CD14-positive monocyte (primary cell): Measurements from ENCODE around the gene ANKRD39. TPM values are rescaled to one million over a fixed set of nuclear protein-coding genes. Genes with fewer than 3 reads are reported as not detected.

Experiments
- DNase-seq, 3 donors: peaks; one replicate each; pipeline ENCODE4 v3.0.0-alpha.2; 2011 to 2022
- H2AFZ ChIP-seq: 2 replicates; pipeline ENCODE4 v1.6.0; 2012; ENCODE audit warnings: mild to moderate bottlenecking, low read depth, low read length, inconsistent platforms; ENCODE audit not compliant: insufficient read depth, poor library complexity, severe bottlenecking
- H3K27ac ChIP-seq, 2 donors: 1 replicate in 1 of 2; 2 replicates in 1 of 2; pipeline ENCODE4 v1.5.1; 2012 to 2013; ENCODE audit warnings: low read length in 2 of 2, control low read depth in 1 of 2, inconsistent platforms in 1 of 2, low read depth in 1 of 2, mild to moderate bottlenecking in 1 of 2
- H3K27me3 ChIP-seq, 2 donors: one replicate each; pipeline versions ENCODE4 v1.6.0 to v1.6.1; 2011 to 2013; ENCODE audit warnings: low read length in 2 of 2; ENCODE audit not compliant: control insufficient read depth in 2 of 2, insufficient read depth in 2 of 2
- H3K36me3 ChIP-seq, 2 donors: replicated peaks in 1 of 2; 1 replicate in 1 of 2; 2 replicates in 1 of 2; pipeline versions ENCODE4 v1.5.1 to v1.6.1; 2012 to 2013; ENCODE audit warnings: low read length in 2 of 2, control low read depth in 1 of 2, inconsistent platforms in 1 of 2, mild to moderate bottlenecking in 1 of 2; ENCODE audit not compliant: insufficient read depth in 2 of 2, control insufficient read depth in 1 of 2
- H3K4me1 ChIP-seq, 2 donors: 1 replicate in 1 of 2; 2 replicates in 1 of 2; pipeline versions ENCODE4 v1.5.1 to v1.6.1; 2012 to 2013; ENCODE audit warnings: low read length in 2 of 2, control low read depth in 1 of 2, inconsistent platforms in 1 of 2, mild to moderate bottlenecking in 1 of 2, moderate library complexity in 1 of 2; ENCODE audit not compliant: insufficient read depth in 2 of 2, control insufficient read depth in 1 of 2
- H3K4me2 ChIP-seq: replicated peaks from 2 replicates; pipeline ENCODE3; 2012; ENCODE audit warnings: low read length, moderate library complexity, mild to moderate bottlenecking; ENCODE audit not compliant: poor library complexity, severe bottlenecking; ENCODE audit errors: extremely low read depth
- H3K4me3 ChIP-seq, 3 experiments: fragments of 200-600 bp in 1 of 3; sonication (generic) in 1 of 3; replicated peaks in 1 of 3; 1 replicate in 2 of 3; 2 replicates in 1 of 3; pipeline ENCODE4 v1.5.1; 2011 to 2013; ENCODE audit warnings: low read length in 3 of 3, mild to moderate bottlenecking in 3 of 3, control low read depth in 2 of 3, low read depth in 2 of 3, inconsistent platforms in 1 of 3, moderate library complexity in 1 of 3
- H3K79me2 ChIP-seq: 2 replicates; pipeline ENCODE4 v1.6.0; 2012; ENCODE audit warnings: mild to moderate bottlenecking, control low read depth, inconsistent platforms, low read length, moderate library complexity; ENCODE audit not compliant: insufficient read depth
- H3K9ac ChIP-seq: 2 replicates; pipeline ENCODE4 v1.6.0; 2017; ENCODE audit warnings: low read length, mild to moderate bottlenecking; ENCODE audit not compliant: insufficient read depth, poor library complexity, severe bottlenecking
- H3K9me3 ChIP-seq, 2 donors: replicated peaks in 1 of 2; 1 replicate in 1 of 2; 2 replicates in 1 of 2; pipeline versions ENCODE4 v1.5.1 to v1.6.1; 2012 to 2013; ENCODE audit warnings: low read length in 2 of 2, control low read depth in 1 of 2; ENCODE audit not compliant: control insufficient read depth in 1 of 2, insufficient read depth in 1 of 2
- H4K20me1 ChIP-seq: 2 replicates; pipeline ENCODE4 v1.6.0; 2012; ENCODE audit warnings: mild to moderate bottlenecking, low read length, control low read depth, moderate library complexity; ENCODE audit not compliant: insufficient read depth
- H3K27ac Mint-ChIP-seq, 7 donors: one replicate each; pipeline ENCODE4 v1.8.0; 2020; ENCODE audit warnings: mild to moderate bottlenecking in 7 of 7, mixed read lengths in 7 of 7, moderate library complexity in 6 of 7, inconsistent platforms in 2 of 7
- H3K27me3 Mint-ChIP-seq, 3 donors: one replicate each; pipeline ENCODE4 v1.8.0; 2021 to 2022; ENCODE audit warnings: low read depth in 3 of 3, mild to moderate bottlenecking in 3 of 3, mixed read lengths in 3 of 3, moderate library complexity in 3 of 3, inconsistent platforms in 1 of 3
- H3K36me3 Mint-ChIP-seq, 2 donors: one replicate each; pipeline ENCODE4 v1.8.0; 2020; ENCODE audit warnings: mixed read lengths in 2 of 2, inconsistent platforms in 1 of 2, mild to moderate bottlenecking in 1 of 2
- H3K4me1 Mint-ChIP-seq: one replicate; pipeline ENCODE4 v1.8.0; 2020; ENCODE audit warnings: mild to moderate bottlenecking, mixed read lengths
- H3K4me3 Mint-ChIP-seq, 2 donors: one replicate each; pipeline ENCODE4 v1.8.0; 2020; ENCODE audit warnings: mild to moderate bottlenecking in 2 of 2, mixed read lengths in 2 of 2, moderate library complexity in 1 of 2
- H3K9me3 Mint-ChIP-seq, 7 donors: one replicate each; pipeline ENCODE4 v1.8.0; 2020 to 2022; ENCODE audit warnings: mixed read lengths in 7 of 7, mild to moderate bottlenecking in 6 of 7, moderate library complexity in 6 of 7, inconsistent platforms in 2 of 7
- WGBS: methylation state at CpG from one replicate; pipeline ENCODE4 v1.1.5; 2013; ENCODE audit warnings: missing lambda C conversion rate; ENCODE audit not compliant: insufficient coverage; 5-methylcytosine and 5-hydroxymethylcytosine counted together
- intact Hi-C, 2 donors: fragments of 100-400 bp; cut with micrococcal nuclease; formaldehyde crosslinking; loops; one replicate each; pipeline versions ENCODE4 v1.15.0 to v1.15.1; 2023
- polyA plus RNA-seq, 3 donors: library from polyadenylated mRNA; depleted of rRNA in 1 of 3; unstranded in 2 of 3; stranded (reverse) in 1 of 3; fragments of 300-500 nt in 2 of 3; fragments of >200 nt in 1 of 3; fragmentation: Illumina TruSeq in 2 of 3; gene quantifications; 1 replicate in 2 of 3; 2 replicates in 1 of 3; pipeline ENCODE4 v1.2.3, GENCODE V29; 2012 to 2021
- TF ChIP-seq, protein P1 (sequence below): fragments of 200-600 bp; IDR thresholded peaks from one replicate; pipeline ENCODE4 v1.8.0; 2022; ENCODE audit warnings: antibody characterized with exemption, mild to moderate bottlenecking

The ANKRD39 gene
- polyA plus RNA-seq, 3 donors: 6.2 to 9.7 (median 9.0) TPM

DNA sequence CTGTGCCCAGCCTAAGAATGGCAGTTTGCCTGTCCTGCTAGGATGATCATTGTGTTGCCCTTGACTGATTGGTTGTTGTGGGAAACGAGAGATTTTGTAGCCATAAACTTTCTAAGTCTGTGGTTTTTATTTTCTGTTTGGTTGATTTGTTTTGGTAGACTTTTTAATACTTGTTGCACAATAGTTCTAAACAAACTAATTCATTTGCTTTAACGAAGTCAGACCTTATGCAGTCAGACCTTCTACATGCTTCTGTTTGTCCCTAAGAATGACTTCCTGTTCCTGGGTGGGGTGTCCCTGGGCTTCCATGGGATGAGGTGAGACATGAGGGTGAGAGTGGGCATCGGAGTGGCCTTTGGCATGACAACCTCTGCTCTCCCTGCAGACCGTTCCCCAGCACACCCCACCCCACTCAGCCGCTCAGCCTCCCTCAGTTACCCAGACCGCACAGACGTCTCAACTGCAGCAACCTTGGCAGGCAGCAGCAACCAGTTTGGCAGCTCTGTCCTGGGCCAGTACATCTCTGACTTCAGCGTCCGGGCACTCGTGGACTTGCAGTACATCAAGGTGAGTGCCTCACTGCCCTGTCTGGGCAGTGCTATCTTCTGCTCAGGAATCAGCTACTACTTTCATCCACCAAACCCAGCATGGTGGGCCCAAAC lies 49.5 kb downstream of the ANKRD39 start:
- Histone ChIP-seq H3K4me2 (no peak overlapping the region), H3K27me3 (no peaks in the 10 kb centered on the region), H3K27ac (no peak overlapping the region), H3K9ac (no peak overlapping the region), H3K4me1 (no peaks in the 10 kb centered on the region), H3K36me3 (peaks cover 15 to 22% of the 10 kb centered on the region in 2 donors), H3K9me3 (no peaks in the 10 kb centered on the region), H2AFZ (no peak overlapping the region), H4K20me1 (no peaks in the 10 kb centered on the region), H3K4me3 (no peak overlapping the region), H3K79me2 (no peaks in the 10 kb centered on the region)
- H3K4me1 Mint-ChIP-seq: peaks cover 3% of the 10 kb centered on the region
- intact Hi-C loops: no loop called here
- peak overlapping the region in 2 of 7 donors; percentile 9 to 19 for H3K27ac Mint-ChIP-seq
- no peak for DNase-seq
- H3K27me3 Mint-ChIP-seq: peaks cover 0 to 2% (median 0%) of the 10 kb centered on the region in 3 donors
- no peak overlapping the region for H3K4me3 Mint-ChIP-seq
- peaks cover 25 to 40% of the 10 kb centered on the region in 2 donors for H3K36me3 Mint-ChIP-seq
- H3K9me3 Mint-ChIP-seq: no peaks in the 10 kb centered on the region
- TF ChIP-seq, protein P1, sequence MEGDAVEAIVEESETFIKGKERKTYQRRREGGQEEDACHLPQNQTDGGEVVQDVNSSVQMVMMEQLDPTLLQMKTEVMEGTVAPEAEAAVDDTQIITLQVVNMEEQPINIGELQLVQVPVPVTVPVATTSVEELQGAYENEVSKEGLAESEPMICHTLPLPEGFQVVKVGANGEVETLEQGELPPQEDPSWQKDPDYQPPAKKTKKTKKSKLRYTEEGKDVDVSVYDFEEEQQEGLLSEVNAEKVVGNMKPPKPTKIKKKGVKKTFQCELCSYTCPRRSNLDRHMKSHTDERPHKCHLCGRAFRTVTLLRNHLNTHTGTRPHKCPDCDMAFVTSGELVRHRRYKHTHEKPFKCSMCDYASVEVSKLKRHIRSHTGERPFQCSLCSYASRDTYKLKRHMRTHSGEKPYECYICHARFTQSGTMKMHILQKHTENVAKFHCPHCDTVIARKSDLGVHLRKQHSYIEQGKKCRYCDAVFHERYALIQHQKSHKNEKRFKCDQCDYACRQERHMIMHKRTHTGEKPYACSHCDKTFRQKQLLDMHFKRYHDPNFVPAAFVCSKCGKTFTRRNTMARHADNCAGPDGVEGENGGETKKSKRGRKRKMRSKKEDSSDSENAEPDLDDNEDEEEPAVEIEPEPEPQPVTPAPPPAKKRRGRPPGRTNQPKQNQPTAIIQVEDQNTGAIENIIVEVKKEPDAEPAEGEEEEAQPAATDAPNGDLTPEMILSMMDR: no peak
- WGBS: 96% methylated on average over 6 of the region's 10 CpGs

DNA sequence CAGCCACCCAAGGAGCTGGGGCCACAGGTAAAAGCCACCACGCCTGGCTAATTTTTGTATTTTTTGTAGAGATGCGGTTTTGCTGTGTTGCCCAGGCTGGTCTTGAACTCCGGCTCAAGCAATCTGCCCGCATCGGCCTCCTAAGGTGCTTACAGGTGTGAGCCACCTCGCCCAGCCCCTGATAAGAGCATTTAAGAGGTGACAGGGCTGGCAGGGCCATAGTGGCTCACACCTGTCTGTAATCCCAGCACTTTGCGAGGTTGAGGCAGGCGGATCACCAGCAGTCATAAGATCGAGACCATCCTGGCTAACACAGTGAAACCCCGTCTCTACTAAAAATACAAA lies 50.7 kb downstream of the ANKRD39 start:
- Histone ChIP-seq H3K4me3 (no peak overlapping the region), H3K4me2 (no peak overlapping the region), H3K27ac (no peak overlapping the region), H3K9me3 (no peaks in the 10 kb centered on the region), H3K4me1 (no peaks in the 10 kb centered on the region), H3K27me3 (no peaks in the 10 kb centered on the region), H4K20me1 (no peaks in the 10 kb centered on the region), H3K79me2 (no peaks in the 10 kb centered on the region), H3K36me3 (peaks cover 15 to 26% of the 10 kb centered on the region in 2 donors), H2AFZ (no peak overlapping the region), H3K9ac (no peak overlapping the region)
- Mint-ChIP-seq H3K4me3 (no peak overlapping the region), H3K27ac (no peak overlapping the region), H3K9me3 (no peaks in the 10 kb centered on the region), H3K27me3 (peaks cover 0 to 2% (median 0%) of the 10 kb centered on the region in 3 donors), H3K36me3 (peaks cover 16 to 42% of the 10 kb centered on the region in 2 donors), H3K4me1 (no peaks in the 10 kb centered on the region)
- TF ChIP-seq, protein P1: no peak
- WGBS: 97% methylated on average over 9 of the region's 10 CpGs
- intact Hi-C loops: no loop called here
- no peak for DNase-seq
